GM18951 (cell line): ENCODE data around the gene MARK3.

Experiments used
- POLR2A ChIP-seq: IDR thresholded peaks from 4 replicates; pipeline ENCODE4 v1.6.1; 2011; ENCODE audit warnings: mild to moderate bottlenecking; ENCODE audit not compliant: insufficient read length, insufficient read depth; ENCODE audit errors: extremely low read depth
- in situ Hi-C: fragments of 300-500 bp; cut with MboI; formaldehyde crosslinking; loops from one replicate; pipeline ENCODE4 v1.12.0; 2022; ENCODE audit warnings: low sequenced_read_pairs, mixed read lengths, inconsistent platforms; ENCODE audit not compliant: unreplicated experiment

The MARK3 gene

GRCh38 chr14:103448097-103448496, 62.9 kb downstream of the MARK3 start:
- in situ Hi-C loops = no loop called here
- no peak for TF ChIP-seq POLR2A

- in situ Hi-C loops = no loop called here
- TF ChIP-seq POLR2A = no peak
Observed at GRCh38 chr14:103449634-103450161, 64.5 kb downstream of the MARK3 start.

- in situ Hi-C loops = no loop called here
Observed at GRCh38 chr14:103450416-103450815, 65.2 kb downstream of the MARK3 start.

GRCh38 chr14:103451401-103451800, 66.2 kb downstream of the MARK3 start:
- in situ Hi-C loops = no loop called here
- no peak for TF ChIP-seq POLR2A

More at GRCh38 chr14:103450416-103450815, 65.2 kb downstream of the MARK3 start:
- TF ChIP-seq POLR2A = no peak

- in situ Hi-C loops = no loop called here
- no peak for TF ChIP-seq POLR2A
Observed at GRCh38 chr14:103453791-103454190, 68.6 kb downstream of the MARK3 start.

- in situ Hi-C loops = no loop called here
- no peak for TF ChIP-seq POLR2A
Observed at GRCh38 chr14:103456167-103456835, 71.1 kb downstream of the MARK3 start.

GRCh38 chr14:103460415-103460814, 75.2 kb downstream of the MARK3 start:
- in situ Hi-C loops = no loop called here
- TF ChIP-seq POLR2A = no peak

- in situ Hi-C loops = no loop called here
- no peak for TF ChIP-seq POLR2A
Observed at GRCh38 chr14:103463149-103463548, 77.9 kb downstream of the MARK3 start.

- in situ Hi-C loops = no loop called here
- TF ChIP-seq POLR2A = no peak
Observed at GRCh38 chr14:103463851-103464250, 78.6 kb downstream of the MARK3 start.

- in situ Hi-C loops = no loop called here
- TF ChIP-seq POLR2A = no peak
Observed at GRCh38 chr14:103472939-103473338, 87.7 kb downstream of the MARK3 start.

- TF ChIP-seq POLR2A = no peak
- in situ Hi-C loops = no loop called here
Observed at GRCh38 chr14:103474893-103475292, 89.7 kb downstream of the MARK3 start.

GRCh38 chr14:103476065-103476464, 90.8 kb downstream of the MARK3 start:
- no peak for TF ChIP-seq POLR2A
- in situ Hi-C loops = no loop called here

GRCh38 chr14:103476631-103477030, 91.4 kb downstream of the MARK3 start:
- in situ Hi-C loops = no loop called here

GRCh38 chr14:103480595-103480994, 95.4 kb downstream of the MARK3 start:
- TF ChIP-seq POLR2A = no peak

More at GRCh38 chr14:103476631-103477030, 91.4 kb downstream of the MARK3 start:
- no peak for TF ChIP-seq POLR2A

More at GRCh38 chr14:103480595-103480994, 95.4 kb downstream of the MARK3 start:
- in situ Hi-C loops = no loop called here
